Activated T-helper 17 cell treated with anti-CD3 and anti-CD28 coated beads, Interleukin-2, amount 50 U/mL, for 72 hours (primary cell): ENCODE measurements around the gene TSC22D3. TPM values are rescaled to one million over a fixed set of nuclear protein-coding genes. Genes with fewer than 3 reads are reported as not detected.

Source experiments
- ATAC-seq: fragments of 150-1000 bp; cut with Tn5 transposase; replicated peaks from 2 replicates; pipeline ENCODE4 v1.10.0; 2021; ENCODE audit warnings: mild to moderate bottlenecking, moderate library complexity
- H3K27ac Mint-ChIP-seq: one replicate; pipeline ENCODE4 v1.8.0; 2022; ENCODE audit warnings: mixed read lengths
- H3K27me3 Mint-ChIP-seq: one replicate; pipeline ENCODE4 v1.8.0; 2022; ENCODE audit warnings: mixed read lengths
- H3K36me3 Mint-ChIP-seq: one replicate; pipeline ENCODE4 v1.8.0; 2022; ENCODE audit warnings: low read depth, mild to moderate bottlenecking, mixed read lengths
- H3K4me1 Mint-ChIP-seq: one replicate; pipeline ENCODE4 v1.8.0; 2022; ENCODE audit warnings: mixed read lengths
- H3K4me3 Mint-ChIP-seq: one replicate; pipeline ENCODE4 v1.8.0; 2022; ENCODE audit warnings: mild to moderate bottlenecking, mixed read lengths
- H3K9me3 Mint-ChIP-seq: one replicate; pipeline ENCODE4 v1.8.0; 2022; ENCODE audit warnings: mixed read lengths
- total RNA-seq, 2 donors: library from RNA; stranded (reverse); gene quantifications; one replicate each; pipeline ENCODE4 v1.2.3, GENCODE V29; 2022

TSC22D3 gene
- total RNA-seq, 2 donors from 2014 or later: 49.9 to 199 TPM

GRCh38 chrX:107747596-107748161 lies 27.9 kb downstream of the TSC22D3 start:
- H3K4me1 Mint-ChIP-seq: no peaks in the 10 kb centered on the region
- no peak for ATAC-seq
- no peaks in the 10 kb centered on the region for H3K9me3 Mint-ChIP-seq
- H3K27ac Mint-ChIP-seq: no peak overlapping the region
- H3K27me3 Mint-ChIP-seq: no peaks in the 10 kb centered on the region
- H3K36me3 Mint-ChIP-seq: no peaks in the 10 kb centered on the region
- no peak overlapping the region for H3K4me3 Mint-ChIP-seq

GRCh38 chrX:107744868-107745267 lies 30.7 kb downstream of the TSC22D3 start:
- peaks cover 3% of the 10 kb centered on the region for H3K4me1 Mint-ChIP-seq
- H3K27me3 Mint-ChIP-seq: no peaks in the 10 kb centered on the region
- no peaks in the 10 kb centered on the region for H3K36me3 Mint-ChIP-seq
- H3K9me3 Mint-ChIP-seq: no peaks in the 10 kb centered on the region
- ATAC-seq: no peak
- no peak overlapping the region for H3K4me3 Mint-ChIP-seq
- no peak overlapping the region for H3K27ac Mint-ChIP-seq

- Mint-ChIP-seq H3K27me3 (no peaks in the 10 kb centered on the region), H3K27ac (no peak overlapping the region), H3K9me3 (no peaks in the 10 kb centered on the region), H3K36me3 (no peaks in the 10 kb centered on the region), H3K4me3 (no peak overlapping the region), H3K4me1 (peaks cover 4% of the 10 kb centered on the region)
- no peak for ATAC-seq
Measured at GRCh38 chrX:107743995-107744394, 31.6 kb downstream of the TSC22D3 start.

GRCh38 chrX:107742700-107743191 lies 32.8 kb downstream of the TSC22D3 start:
- Mint-ChIP-seq H3K4me3 (peak overlapping the region; percentile 75), H3K9me3 (no peaks in the 10 kb centered on the region), H3K27me3 (no peaks in the 10 kb centered on the region), H3K36me3 (no peaks in the 10 kb centered on the region), H3K4me1 (peaks cover 4% of the 10 kb centered on the region), H3K27ac (peak overlapping the region; percentile 90)
- no peak for ATAC-seq

- peaks cover 4% of the 10 kb centered on the region for H3K4me1 Mint-ChIP-seq
- peak; percentile 11 for ATAC-seq
- H3K4me3 Mint-ChIP-seq: peak overlapping the region; percentile 75
- no peaks in the 10 kb centered on the region for H3K9me3 Mint-ChIP-seq
- H3K27me3 Mint-ChIP-seq: no peaks in the 10 kb centered on the region
- H3K27ac Mint-ChIP-seq: peak overlapping the region; percentile 90
- H3K36me3 Mint-ChIP-seq: no peaks in the 10 kb centered on the region
Measured at GRCh38 chrX:107741404-107741790, 34.2 kb downstream of the TSC22D3 start.

- H3K4me1 Mint-ChIP-seq: peaks cover 4% of the 10 kb centered on the region
- H3K9me3 Mint-ChIP-seq: no peaks in the 10 kb centered on the region
- no peak for ATAC-seq
- no peaks in the 10 kb centered on the region for H3K27me3 Mint-ChIP-seq
- H3K27ac Mint-ChIP-seq: peak overlapping the region; percentile 75
- no peak overlapping the region for H3K4me3 Mint-ChIP-seq
- H3K36me3 Mint-ChIP-seq: no peaks in the 10 kb centered on the region
Measured at GRCh38 chrX:107739541-107739940, 36.0 kb downstream of the TSC22D3 start.

GRCh38 chrX:107738768-107739167 lies 36.8 kb downstream of the TSC22D3 start:
- no peaks in the 10 kb centered on the region for H3K9me3 Mint-ChIP-seq
- no peak overlapping the region for H3K27ac Mint-ChIP-seq
- no peak for ATAC-seq
- no peaks in the 10 kb centered on the region for H3K27me3 Mint-ChIP-seq
- H3K4me1 Mint-ChIP-seq: peaks cover 4% of the 10 kb centered on the region
- H3K4me3 Mint-ChIP-seq: no peak overlapping the region
- H3K36me3 Mint-ChIP-seq: no peaks in the 10 kb centered on the region

GRCh38 chrX:107738272-107738671 lies 37.3 kb downstream of the TSC22D3 start:
- peaks cover 4% of the 10 kb centered on the region for H3K4me1 Mint-ChIP-seq
- no peaks in the 10 kb centered on the region for H3K27me3 Mint-ChIP-seq
- no peak overlapping the region for H3K27ac Mint-ChIP-seq
- H3K36me3 Mint-ChIP-seq: no peaks in the 10 kb centered on the region
- no peaks in the 10 kb centered on the region for H3K9me3 Mint-ChIP-seq
- ATAC-seq: no peak
- H3K4me3 Mint-ChIP-seq: no peak overlapping the region

- no peak overlapping the region for H3K27ac Mint-ChIP-seq
- peaks cover 4% of the 10 kb centered on the region for H3K4me1 Mint-ChIP-seq
- H3K4me3 Mint-ChIP-seq: no peak overlapping the region
- H3K9me3 Mint-ChIP-seq: no peaks in the 10 kb centered on the region
- no peaks in the 10 kb centered on the region for H3K27me3 Mint-ChIP-seq
- no peaks in the 10 kb centered on the region for H3K36me3 Mint-ChIP-seq
- ATAC-seq: no peak
Measured at GRCh38 chrX:107736781-107737531, 38.6 kb downstream of the TSC22D3 start.

- Mint-ChIP-seq H3K9me3 (no peaks in the 10 kb centered on the region), H3K36me3 (no peaks in the 10 kb centered on the region), H3K27ac (no peak overlapping the region), H3K4me3 (no peak overlapping the region), H3K4me1 (no peaks in the 10 kb centered on the region), H3K27me3 (no peaks in the 10 kb centered on the region)
- no peak for ATAC-seq
Measured at GRCh38 chrX:107734646-107735045, 40.9 kb downstream of the TSC22D3 start.

- Mint-ChIP-seq H3K4me1 (no peaks in the 10 kb centered on the region), H3K4me3 (no peak overlapping the region), H3K27ac (no peak overlapping the region), H3K36me3 (no peaks in the 10 kb centered on the region), H3K9me3 (no peaks in the 10 kb centered on the region), H3K27me3 (no peaks in the 10 kb centered on the region)
- no peak for ATAC-seq
Measured at GRCh38 chrX:107733686-107734085, 41.9 kb downstream of the TSC22D3 start.

- Mint-ChIP-seq H3K27me3 (no peaks in the 10 kb centered on the region), H3K4me1 (no peaks in the 10 kb centered on the region), H3K27ac (no peak overlapping the region), H3K36me3 (no peaks in the 10 kb centered on the region), H3K4me3 (no peak overlapping the region), H3K9me3 (no peaks in the 10 kb centered on the region)
- no peak for ATAC-seq
Measured at GRCh38 chrX:107731831-107732502, 43.6 kb downstream of the TSC22D3 start.

GRCh38 chrX:107730991-107731766 lies 44.4 kb downstream of the TSC22D3 start:
- ATAC-seq: no peak
- no peaks in the 10 kb centered on the region for H3K27me3 Mint-ChIP-seq
- peak overlapping the region; percentile 48 for H3K27ac Mint-ChIP-seq
- H3K36me3 Mint-ChIP-seq: no peaks in the 10 kb centered on the region
- no peaks in the 10 kb centered on the region for H3K4me1 Mint-ChIP-seq
- H3K4me3 Mint-ChIP-seq: no peak overlapping the region
- H3K9me3 Mint-ChIP-seq: no peaks in the 10 kb centered on the region

- Mint-ChIP-seq H3K4me3 (no peak overlapping the region), H3K9me3 (no peaks in the 10 kb centered on the region), H3K4me1 (no peaks in the 10 kb centered on the region), H3K36me3 (no peaks in the 10 kb centered on the region), H3K27me3 (no peaks in the 10 kb centered on the region), H3K27ac (no peak overlapping the region)
- ATAC-seq: no peak
Measured at GRCh38 chrX:107730298-107730655, 45.3 kb downstream of the TSC22D3 start.
